Loucy (cell line): ENCODE measurements around the gene C4orf54.

Source experiments
- H2AFZ ChIP-seq: fragments of 200-600 bp; sonication (generic); 2 replicates; pipeline ENCODE4 v1.6.0; 2016; ENCODE audit warnings: antibody characterized with exemption, mild to moderate bottlenecking, low read length, moderate library complexity
- H3F3A ChIP-seq: fragments of 200-600 bp; 2 replicates; pipeline ENCODE4 v1.6.0; 2016; ENCODE audit warnings: antibody characterized with exemption, low read depth, mild to moderate bottlenecking
- H3K27me3 ChIP-seq: fragments of 200-600 bp; sonication (generic); 2 replicates; pipeline ENCODE4 v1.6.1; 2014; ENCODE audit warnings: low read length, mild to moderate bottlenecking; ENCODE audit not compliant: insufficient read depth, poor library complexity, severe bottlenecking
- H3K36me3 ChIP-seq: fragments of 200-600 bp; sonication (generic); 2 replicates; pipeline ENCODE4 v1.6.1; 2016; ENCODE audit warnings: low read length; ENCODE audit not compliant: insufficient read depth
- H3K4me1 ChIP-seq: fragments of 200-600 bp; sonication (generic); 2 replicates; pipeline ENCODE4 v1.5.1; 2014; ENCODE audit warnings: low read length, mild to moderate bottlenecking; ENCODE audit not compliant: insufficient read depth, poor library complexity, severe bottlenecking
- H3K4me2 ChIP-seq: fragments of 200-600 bp; sonication (generic); 2 replicates; pipeline ENCODE4 v1.6.0; 2014; ENCODE audit warnings: antibody characterized with exemption, low read length, low read depth, mild to moderate bottlenecking; ENCODE audit not compliant: poor library complexity, severe bottlenecking
- H3K4me3 ChIP-seq: fragments of 200-600 bp; sonication (generic); 2 replicates; pipeline ENCODE4 v1.5.1; 2014; ENCODE audit warnings: low read length, mild to moderate bottlenecking, mixed read lengths; ENCODE audit not compliant: poor library complexity, severe bottlenecking
- H3K79me2 ChIP-seq: fragments of 200-600 bp; sonication (generic); 2 replicates; pipeline ENCODE4 v1.6.1; 2014; ENCODE audit warnings: low read length; ENCODE audit not compliant: insufficient read depth
- H3K9ac ChIP-seq: fragments of 200-600 bp; sonication (generic); 2 replicates; pipeline ENCODE4 v1.6.0; 2014; ENCODE audit warnings: mild to moderate bottlenecking, low read depth, low read length, moderate library complexity; ENCODE audit not compliant: poor library complexity, severe bottlenecking
- H3K9me2 ChIP-seq: fragments of 200-600 bp; sonication (generic); replicated peaks from 2 replicates; pipeline ENCODE4 v1.6.1; 2016; ENCODE audit warnings: low read depth, low read length, mixed read lengths
- H3K9me3 ChIP-seq: fragments of 200-600 bp; sonication (generic); 2 replicates; pipeline ENCODE4 v1.6.1; 2014; ENCODE audit warnings: mild to moderate bottlenecking, antibody characterized with exemption, low read length, low read depth; ENCODE audit not compliant: insufficient read depth
- H4K20me1 ChIP-seq: fragments of 200-600 bp; sonication (generic); 2 replicates; pipeline ENCODE4 v1.6.0; 2014; ENCODE audit warnings: antibody characterized with exemption, low read length, mild to moderate bottlenecking; ENCODE audit not compliant: insufficient read depth, poor library complexity, severe bottlenecking
- CTCF ChIP-seq: fragments of 200-600 bp; sonication (generic); conservative IDR thresholded peaks from 2 replicates; pipeline ENCODE4 v1.5.1; 2014; ENCODE audit warnings: mild to moderate bottlenecking, antibody characterized with exemption, low read length
- EZH2phosphoT487 ChIP-seq: fragments of 200-600 bp; IDR thresholded peaks from 2 replicates; pipeline ENCODE4 v1.6.1; 2018; ENCODE audit warnings: antibody characterized with exemption, mild to moderate bottlenecking, moderate library complexity, borderline replicate concordance

C4orf54 gene

GRCh38 chr4:99670409-99671073, 12.9 kb upstream of the C4orf54 start:
- Histone ChIP-seq H3K9me3 (no peaks in the 10 kb centered on the region; the same call in 1 of the 2 replicates), H3K4me3 (no peak overlapping the region), H3K9me2 (no peaks in the 10 kb centered on the region), H3K9ac (no peak overlapping the region), H3K4me2 (no peak overlapping the region), H3K79me2 (no peaks in the 10 kb centered on the region), H3K36me3 (no peaks in the 10 kb centered on the region), H3K27me3 (no peaks in the 10 kb centered on the region), H3K4me1 (no peaks in the 10 kb centered on the region), H2AFZ (no peak overlapping the region), H3F3A (no peaks in the 10 kb centered on the region), H4K20me1 (no peaks in the 10 kb centered on the region)
- TF ChIP-seq EZH2phosphoT487 = no peak
- no peak for TF ChIP-seq CTCF

DNA sequence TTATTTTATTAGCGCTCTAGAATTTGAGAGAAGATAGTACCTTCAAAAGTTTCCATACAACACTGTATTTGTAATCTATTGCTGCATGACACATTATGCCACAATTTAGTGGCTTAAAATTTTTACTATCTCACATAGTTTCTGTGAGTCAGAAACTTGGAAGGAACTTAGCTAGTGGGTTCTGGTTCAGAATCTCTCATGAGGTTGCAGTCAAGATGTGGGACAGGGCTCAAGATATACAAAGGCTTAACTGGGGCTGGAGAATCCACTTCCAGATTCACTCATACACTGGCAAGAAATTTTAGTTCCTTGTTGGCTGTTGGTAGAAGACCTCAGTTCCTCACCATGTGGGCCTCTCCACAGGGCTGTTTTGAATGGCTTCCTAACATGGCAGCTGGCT, 11.5 kb upstream of the C4orf54 start:
- no peak overlapping the region for H3K4me2 ChIP-seq
- H3K4me3 ChIP-seq = no peak overlapping the region
- no peaks in the 10 kb centered on the region; the same call in 1 of the 2 replicates for H3K9me3 ChIP-seq
- H4K20me1 ChIP-seq = no peaks in the 10 kb centered on the region
- TF ChIP-seq EZH2phosphoT487 (no peak), CTCF (no peak)
- no peaks in the 10 kb centered on the region for H3F3A ChIP-seq
- no peaks in the 10 kb centered on the region for H3K79me2 ChIP-seq
- no peaks in the 10 kb centered on the region for H3K4me1 ChIP-seq
- H3K36me3 ChIP-seq = no peaks in the 10 kb centered on the region
- H3K9me2 ChIP-seq = no peaks in the 10 kb centered on the region
- no peak overlapping the region for H3K9ac ChIP-seq
- no peaks in the 10 kb centered on the region for H3K27me3 ChIP-seq
- H2AFZ ChIP-seq = no peak overlapping the region

GRCh38 chr4:99668472-99668871, 10.8 kb upstream of the C4orf54 start:
- H3F3A ChIP-seq = no peaks in the 10 kb centered on the region
- H3K9me2 ChIP-seq = no peaks in the 10 kb centered on the region
- H3K4me1 ChIP-seq = no peaks in the 10 kb centered on the region
- H3K4me3 ChIP-seq = no peak overlapping the region
- no peak overlapping the region for H3K4me2 ChIP-seq
- H3K9me3 ChIP-seq = no peaks in the 10 kb centered on the region; the same call in 1 of the 2 replicates
- H3K79me2 ChIP-seq = no peaks in the 10 kb centered on the region
- TF ChIP-seq CTCF (no peak), EZH2phosphoT487 (no peak)
- H4K20me1 ChIP-seq = no peaks in the 10 kb centered on the region
- H3K27me3 ChIP-seq = no peaks in the 10 kb centered on the region
- no peaks in the 10 kb centered on the region for H3K36me3 ChIP-seq
- H3K9ac ChIP-seq = no peak overlapping the region
- no peak overlapping the region for H2AFZ ChIP-seq
